ENCODE results near the gene AGBL4. TPM values are rescaled to one million over a fixed set of nuclear protein-coding genes. Genes with fewer than 3 reads are reported as not detected.
"Not testable (repeated sequence)": the region's sequence is repeated elsewhere in the genome, so short reads cannot be mapped to it uniquely, and the experiment has no call there.

Gene AGBL4
- polyA plus RNA-seq, 1 donor: 0.22 TPM

DNA sequence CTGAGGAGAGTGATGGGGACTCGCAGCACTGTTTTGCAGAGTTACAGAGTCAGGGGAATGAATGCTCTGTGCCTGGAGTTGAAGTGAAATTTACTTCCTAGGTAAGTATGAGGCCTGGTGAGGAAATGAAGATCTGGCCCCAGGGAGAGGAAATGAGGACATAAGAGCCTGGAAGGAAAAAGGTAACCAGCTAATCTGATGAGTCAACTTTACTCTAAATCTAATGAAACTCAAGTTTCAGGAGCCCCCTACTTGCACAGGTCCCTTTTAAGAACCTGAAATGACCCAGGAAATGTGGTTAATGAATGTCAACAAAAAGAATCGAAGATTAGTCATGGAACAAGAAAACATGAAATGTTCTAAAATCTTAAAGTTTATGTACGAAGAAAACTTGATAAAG, 599.0 kb downstream of the AGBL4 start:
- DNase-seq: no peak

DNA sequence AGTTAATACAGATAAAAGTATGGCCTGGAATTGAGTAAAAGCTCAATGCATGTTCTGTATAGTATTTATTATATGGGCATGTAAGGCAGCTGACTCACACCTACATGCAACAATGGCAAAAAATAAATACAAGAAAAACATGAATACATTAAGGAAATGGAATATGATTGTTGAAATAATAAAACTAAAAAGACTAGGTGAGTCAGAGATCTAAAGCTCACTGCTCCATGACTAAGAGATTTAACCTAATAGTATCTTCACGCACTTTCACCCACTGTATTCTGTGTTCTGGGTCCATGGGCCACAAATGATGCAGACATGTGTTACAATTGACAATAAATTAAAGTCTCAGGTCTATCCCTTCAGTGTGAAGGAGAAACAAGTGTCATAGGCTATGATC, 607.0 kb downstream of the AGBL4 start:
- no peak for DNase-seq

DNA sequence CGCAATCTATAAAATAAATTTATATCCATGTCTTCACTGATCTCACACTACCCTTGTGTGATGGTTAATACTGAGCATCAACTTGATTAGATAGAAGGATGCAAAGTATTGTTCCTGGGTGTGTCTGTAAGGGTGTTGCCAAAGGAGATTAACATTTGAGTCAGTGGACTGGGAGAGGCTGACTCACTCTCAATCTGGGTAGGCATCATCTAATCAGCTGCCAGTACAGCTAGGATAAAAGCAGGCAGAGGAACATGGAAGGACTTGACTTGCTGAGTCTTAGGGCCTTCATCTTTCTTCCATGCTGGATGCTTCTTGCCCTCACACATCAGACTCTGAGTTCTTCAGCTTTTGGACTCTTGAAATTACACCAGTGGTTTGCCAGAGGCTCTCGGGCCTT, 615.4 kb downstream of the AGBL4 start:
- DNase-seq: no peak

DNA sequence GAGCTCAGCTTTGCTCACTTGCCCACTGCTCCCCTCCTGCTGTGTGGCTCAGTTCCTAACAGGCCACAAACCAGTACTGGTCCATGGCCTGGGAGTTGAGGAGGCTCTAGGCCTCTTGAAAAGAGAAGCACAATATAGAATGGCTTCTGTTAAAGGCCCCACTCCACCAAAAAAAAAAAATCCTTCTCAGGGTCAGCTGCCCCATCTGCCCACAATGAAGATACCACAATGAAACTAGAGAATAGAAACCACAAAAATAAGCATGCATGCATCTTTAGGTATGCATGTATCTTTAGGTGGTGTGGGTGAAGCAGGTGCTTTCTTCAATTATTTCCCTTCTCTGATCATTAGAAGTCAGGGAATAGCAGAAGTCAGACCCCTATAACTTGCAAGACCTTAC, 626.7 kb downstream of the AGBL4 start:
- DNase-seq: no peak

DNA sequence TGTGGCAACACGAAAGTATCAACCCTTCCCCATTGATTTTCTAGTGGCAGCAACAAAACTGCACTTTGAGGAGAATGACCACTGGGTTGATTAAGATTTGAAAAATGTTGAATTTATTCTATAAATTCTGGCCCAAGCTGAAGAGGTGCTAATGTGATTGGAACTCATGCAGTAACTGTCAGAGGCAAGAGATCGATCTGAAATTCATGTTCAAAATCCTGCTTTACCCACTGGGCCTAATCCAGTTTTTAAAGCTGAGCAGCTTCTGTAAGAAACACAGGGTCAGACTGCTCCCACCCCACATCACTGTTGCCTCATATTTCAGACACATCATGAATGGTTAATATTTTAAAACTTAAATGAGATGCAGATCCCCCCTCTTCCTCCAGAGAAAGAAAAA, 629.6 kb downstream of the AGBL4 start:
- no peak for DNase-seq

DNA sequence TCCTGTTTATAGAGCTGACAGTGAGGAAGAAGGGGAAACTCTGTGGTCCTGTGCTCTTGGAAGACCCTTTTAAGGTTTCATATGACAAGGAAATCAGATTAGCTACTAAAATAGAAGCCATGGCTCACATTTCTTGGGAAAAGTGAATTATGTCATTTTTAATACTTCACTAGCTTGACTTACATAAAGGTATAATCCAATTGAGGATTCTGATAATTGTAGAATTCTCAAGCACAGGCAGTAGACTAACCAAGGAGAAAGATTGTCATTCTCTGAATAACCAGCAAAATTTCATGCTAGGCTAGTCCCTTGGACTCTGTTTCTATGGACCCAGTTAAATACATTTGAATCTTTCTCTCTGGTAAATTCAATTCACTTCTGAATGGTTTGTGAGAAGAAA, 634.1 kb downstream of the AGBL4 start:
- no peak for DNase-seq

DNA sequence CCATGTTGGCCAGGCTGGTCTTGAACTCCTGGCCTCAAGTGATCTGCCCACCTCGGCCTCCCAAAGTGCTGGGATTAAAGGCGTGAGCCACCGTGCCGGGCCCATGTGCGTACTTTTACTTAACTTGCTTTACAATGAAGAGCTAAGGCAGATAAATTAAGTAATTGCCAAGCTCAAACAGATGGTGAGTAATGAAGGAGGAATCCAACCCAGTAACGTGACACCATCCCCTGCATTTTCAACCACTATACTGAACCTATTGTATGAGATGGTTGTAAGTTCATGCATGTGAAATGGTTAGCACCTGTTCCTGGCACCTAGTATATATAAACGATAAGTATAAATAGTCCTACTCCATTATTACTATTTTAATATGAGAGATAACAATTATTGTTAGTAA, 659.1 kb downstream of the AGBL4 start:
- DNase-seq: no peak

DNA sequence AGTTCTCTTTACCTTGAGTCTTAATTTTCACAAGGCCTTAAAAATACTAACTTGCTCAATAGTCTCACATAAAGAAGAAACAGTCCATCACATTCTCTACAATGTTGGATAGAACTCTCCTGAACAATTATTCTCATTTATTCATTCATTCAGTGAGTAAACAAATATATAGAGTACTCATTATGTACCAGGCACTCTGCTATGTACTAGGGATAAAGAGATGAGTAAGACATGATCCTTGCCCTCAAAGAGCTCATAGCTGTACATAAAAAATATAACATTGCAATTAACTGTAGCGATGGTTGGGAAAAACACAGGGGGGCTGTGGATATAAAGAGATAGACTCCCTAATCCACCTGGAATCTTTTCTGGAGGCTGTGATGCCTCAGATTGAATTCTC, 660.1 kb downstream of the AGBL4 start:
- no peak for DNase-seq

DNA sequence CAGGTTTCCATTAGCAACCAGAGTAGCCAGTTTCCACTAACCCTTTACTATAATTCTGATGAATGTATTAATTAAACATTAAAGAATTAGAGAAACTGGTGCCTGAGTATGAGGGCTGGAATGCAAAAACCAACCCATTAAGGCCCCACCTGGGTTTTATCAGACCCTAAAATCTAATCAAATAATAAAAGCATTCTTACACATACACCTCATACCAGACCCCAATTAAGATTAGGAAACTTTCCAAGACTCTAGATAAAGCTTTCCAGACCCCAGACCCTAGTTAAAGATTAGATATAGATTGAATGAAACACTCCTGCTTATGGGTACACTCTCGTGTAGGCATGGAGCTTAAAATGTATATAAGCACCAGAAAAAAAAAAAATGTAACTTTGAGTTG, 665.7 kb downstream of the AGBL4 start:
- no peak for DNase-seq

DNA sequence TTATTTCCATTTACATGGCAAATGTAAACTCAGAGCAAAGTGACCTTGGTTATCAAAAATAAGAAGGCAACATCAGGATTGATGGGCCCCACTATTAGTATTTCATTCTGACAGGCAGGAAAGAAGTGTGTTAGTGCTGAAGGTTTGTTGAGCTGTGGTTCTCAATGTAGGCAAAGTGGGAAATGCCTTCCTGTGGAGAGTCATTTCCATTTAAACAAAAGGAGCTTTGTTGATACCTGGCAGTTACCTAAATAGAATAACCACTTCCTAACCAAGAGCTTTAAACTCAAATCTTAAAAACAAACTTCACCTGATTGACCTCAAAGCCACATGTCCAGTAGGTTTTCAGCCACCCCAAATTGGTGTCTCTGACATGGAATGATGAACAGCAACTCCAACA, 667.2 kb downstream of the AGBL4 start:
- no peak for DNase-seq

DNA sequence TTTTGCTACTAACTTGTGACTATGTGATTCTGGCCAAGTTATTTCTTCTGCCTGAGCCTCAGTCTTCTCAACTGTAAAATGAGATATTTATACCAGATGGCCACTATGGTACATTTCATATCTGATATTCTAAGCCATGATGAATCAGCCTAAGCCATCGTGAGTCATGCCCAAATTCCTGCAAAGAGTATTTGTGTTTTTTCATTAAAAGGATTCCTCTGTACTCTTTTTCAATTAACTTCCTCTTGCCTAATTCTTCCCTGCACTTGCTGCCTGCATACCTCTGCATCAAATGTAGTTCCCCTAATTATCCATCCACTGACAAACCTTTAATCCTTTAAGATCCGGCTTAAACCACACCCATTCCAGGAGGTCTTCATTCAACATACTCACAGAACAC, 672.0 kb downstream of the AGBL4 start:
- no peak for DNase-seq

DNA sequence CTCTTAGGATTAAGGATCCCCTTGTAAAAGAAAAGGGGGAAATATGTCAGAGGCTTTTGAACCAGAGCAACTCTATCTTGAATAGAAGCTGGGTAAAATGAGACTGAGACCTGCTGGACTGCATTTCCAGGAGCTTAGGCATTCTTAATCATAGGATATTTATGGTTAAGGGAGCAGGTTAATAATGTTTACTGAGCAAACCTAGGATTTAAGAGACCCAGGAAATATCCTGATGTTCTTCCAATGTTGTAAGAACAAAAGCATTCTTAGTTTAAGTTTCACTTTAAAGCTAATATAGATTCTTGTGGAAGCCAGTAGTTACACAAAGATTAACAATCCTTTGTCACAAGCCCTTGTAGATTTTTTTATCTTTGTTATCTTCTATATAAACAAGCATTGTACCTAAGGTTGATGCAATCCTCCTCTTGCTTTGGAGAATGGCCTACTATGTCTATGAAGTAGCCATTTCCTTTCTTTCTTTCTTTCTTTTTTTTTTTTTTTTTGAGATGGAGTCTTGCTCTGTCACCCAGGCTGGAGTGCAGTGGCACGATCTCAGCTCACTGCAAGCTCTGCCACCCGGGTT, 676.9 kb downstream of the AGBL4 start:
- no peak for DNase-seq

DNA sequence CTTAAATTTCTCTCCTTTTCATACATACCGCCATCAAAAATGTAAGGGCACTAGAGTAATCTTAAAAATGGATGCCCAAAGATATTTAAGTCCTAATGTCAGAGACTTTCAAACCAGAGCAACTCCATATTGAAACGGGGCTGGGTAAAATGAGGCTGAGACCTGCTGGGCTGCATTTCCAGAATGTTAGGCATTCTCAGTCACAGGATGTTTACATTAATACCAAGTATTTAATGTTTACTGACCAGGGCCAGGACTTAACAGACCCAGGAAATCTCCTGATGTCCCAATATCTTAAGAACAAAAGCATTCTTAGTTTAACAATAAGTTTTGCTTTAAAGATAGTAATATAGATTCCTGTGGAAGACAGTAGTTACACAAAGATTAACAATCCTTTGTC, 683.2 kb downstream of the AGBL4 start:
- DNase-seq: no peak

DNA sequence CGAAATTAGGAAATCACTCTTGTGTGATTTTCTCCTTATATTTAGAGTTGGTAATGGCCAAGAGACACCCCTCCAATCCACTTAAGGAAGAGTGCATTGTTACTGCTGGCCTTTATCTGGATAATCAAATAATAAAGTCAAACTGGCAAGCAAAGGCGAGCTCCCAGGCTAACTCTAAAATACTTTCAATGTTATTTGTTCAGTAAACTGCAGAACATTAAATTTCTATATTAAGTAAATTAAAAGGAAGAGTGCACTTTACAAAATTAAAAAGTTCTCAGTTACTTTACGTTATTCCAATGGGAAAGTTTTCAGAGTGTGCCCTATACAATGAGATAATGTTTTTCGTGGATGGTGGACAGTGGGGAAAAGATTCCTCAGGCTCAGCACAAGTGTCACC, 684.7 kb downstream of the AGBL4 start:
- no peak for DNase-seq

DNA sequence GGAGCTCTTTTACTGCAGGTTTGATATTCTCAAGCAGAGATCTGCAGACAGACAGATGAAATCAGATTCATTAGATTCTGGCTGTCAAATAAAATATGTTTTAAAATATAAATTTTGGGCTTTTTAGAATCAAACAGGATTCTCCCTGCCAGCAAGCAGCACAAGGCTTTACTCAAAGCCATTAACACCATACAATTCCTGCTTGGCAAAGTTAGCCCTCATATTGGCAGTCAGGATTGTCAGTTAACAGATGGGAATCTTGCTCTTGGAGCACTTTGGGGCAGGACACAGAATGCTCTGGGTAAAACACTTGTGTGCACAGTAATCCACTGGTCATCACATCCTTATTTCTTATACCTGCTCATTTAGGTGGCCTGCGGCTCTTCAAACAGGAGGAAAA, 686.5 kb downstream of the AGBL4 start:
- DNase-seq: no peak

DNA sequence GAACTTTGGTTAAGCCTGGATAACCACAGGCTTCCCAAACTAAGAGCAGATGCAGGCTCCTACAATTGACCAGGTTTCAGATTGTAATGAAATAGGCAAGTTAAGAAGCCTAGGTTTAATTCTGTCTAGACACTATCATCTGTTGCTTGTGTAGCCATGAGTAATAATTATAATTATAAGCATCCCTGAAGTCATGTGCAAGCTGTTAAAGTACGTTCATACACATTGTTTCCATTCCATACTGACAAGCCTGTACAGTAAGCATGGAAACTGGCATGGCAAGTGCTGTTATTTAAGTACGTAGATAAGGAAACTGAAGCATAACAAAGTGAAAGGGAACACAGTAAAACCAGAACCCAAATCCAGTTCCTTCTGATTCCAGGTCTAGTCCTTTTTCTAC, 689.8 kb downstream of the AGBL4 start:
- DNase-seq: no peak

DNA sequence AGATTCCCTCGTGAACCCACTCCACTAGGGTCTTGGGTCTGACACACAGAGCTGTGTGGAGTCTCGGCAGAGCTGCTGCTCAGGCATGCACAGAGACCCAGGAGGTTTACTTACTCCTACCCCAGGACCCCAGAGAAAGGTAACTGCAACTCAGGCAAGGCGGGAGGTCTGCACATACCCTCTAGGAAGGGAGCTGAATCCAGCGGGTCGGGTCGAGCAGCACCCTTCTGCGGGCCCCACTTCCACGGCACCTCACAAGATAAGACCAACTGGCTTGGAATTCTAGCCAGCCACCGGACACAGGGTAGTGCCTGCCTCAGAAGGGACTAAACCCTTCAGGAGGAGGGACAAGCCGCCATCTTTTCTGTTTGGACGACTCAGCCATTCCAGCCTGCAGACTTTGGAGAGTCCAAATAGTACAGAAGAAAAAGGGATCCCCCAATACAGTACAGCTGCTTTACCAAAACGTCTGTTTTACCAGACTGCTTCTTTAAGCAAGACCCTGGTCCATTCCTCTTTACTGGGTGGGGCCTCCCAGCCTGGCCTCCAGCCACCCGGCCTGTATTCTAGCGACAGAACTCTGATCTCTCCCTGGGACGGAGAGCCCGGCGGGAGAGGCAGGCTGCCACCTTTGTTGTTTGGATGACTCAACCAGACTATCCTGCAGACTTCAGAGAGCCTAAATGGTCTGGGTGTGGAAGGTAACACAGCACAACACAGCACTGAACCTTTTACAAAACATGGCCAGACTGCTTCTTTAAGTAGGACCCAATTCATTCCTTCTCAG, 692.5 kb downstream of the AGBL4 start:
- DNase-seq: no peak

DNA sequence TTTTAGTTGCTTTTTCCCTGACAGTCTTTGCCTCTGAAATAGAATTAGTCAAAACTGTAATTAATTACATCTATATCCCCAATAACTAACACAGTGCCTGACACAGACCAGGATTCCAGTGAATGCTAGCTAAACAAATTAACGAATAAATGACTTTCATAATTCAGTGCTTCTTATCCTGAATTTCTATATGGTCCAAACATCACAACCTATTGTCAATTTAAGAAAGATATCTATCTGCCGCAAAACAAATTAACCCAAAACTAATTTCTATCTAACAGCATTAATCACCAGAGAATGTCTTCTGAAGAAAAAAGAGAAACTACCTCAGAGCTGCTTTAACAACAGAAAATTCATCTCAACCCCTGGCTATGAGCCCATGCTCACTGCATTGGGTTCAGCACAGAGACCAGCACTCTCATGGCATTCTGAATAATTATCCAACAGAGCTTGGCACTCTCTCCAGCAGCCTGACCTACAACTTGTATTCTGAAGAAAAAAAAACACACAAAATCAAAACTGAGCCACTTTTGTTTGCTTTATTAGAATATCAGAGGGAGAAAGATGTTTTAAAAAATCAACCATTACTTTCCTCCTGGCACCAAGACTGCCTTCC, 699.7 kb downstream of the AGBL4 start:
- DNase-seq: no peak

DNA sequence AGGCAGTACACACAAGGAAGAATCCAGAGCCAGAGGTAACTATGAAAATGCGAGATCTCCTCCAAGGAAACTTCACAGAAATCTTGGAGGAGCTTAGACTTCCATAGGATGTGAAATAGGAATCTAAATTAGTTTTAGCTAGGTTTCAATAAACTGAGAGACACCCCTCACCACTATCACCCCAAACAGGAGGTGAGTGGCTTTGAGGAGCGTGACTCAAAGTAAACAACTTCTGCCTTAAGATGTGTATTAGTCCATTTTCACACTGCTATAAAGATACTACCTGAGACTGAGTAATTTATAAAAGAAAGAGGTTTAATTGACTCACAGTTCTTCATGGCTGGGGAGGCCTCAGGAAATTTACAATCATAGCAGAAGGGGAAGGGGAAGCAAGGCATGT, 703.3 kb downstream of the AGBL4 start:
- not testable (repeated sequence) for DNase-seq

DNA sequence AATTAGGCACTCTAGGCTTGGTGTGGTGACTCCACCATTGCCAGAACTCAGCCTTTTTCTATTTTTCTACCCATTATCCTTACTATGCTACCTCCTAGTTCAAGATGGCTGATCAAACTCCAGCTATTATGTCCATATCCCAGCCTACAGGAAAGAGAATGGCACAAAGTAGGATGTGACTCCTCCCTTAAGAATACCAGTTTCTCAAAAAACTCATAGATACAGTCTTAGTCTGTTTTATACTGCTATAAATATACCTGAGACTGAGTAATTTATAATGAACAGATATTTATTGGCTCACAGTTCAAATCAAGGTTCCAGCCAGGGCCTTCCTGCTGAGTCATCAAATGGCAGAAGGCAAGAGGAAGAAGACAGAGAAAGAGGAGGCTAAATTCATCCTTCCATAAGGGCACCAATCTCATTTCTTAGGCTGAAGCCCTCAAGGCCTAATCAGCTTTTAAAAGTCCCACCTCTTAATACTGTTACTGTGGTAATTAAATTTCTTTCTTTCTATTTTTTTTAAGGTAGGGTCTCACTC, 704.3 kb downstream of the AGBL4 start:
- DNase-seq: no peak

DNA sequence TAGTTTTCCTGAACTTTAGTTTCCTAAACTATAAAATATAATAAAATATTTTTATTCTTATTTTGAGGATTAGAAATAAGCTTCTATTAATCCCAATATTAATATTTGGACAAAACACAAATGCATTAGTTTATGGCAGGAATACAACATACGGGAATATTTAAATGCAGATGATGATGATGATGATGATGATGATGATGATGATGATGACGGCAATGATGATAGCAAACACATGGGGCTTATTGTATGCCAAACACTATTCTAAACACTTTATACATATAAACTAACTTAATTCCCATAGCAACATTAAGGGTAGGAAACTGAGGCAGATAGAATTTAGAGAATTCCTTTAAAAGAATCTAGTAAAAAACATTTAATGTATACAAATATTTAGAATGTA, 705.5 kb downstream of the AGBL4 start:
- no peak for DNase-seq

DNA sequence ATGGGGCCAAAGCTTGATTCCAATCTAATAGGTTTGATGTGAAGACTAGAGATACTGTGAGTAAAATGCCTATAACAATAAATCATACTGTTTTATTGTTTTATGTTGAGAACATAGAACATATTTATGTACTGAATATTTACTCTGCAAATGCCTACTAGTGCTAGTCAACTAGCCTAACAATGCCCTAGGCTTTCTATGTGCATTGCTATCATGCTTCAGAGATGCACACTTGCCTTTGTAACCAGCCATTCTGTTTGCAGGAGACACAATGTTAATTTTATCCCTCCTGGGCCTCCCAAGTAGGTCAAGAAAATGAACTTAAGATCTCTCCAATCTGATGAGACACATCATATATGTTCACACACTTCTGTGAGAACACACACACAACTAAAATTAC, 716.3 kb downstream of the AGBL4 start:
- DNase-seq: no peak

DNA sequence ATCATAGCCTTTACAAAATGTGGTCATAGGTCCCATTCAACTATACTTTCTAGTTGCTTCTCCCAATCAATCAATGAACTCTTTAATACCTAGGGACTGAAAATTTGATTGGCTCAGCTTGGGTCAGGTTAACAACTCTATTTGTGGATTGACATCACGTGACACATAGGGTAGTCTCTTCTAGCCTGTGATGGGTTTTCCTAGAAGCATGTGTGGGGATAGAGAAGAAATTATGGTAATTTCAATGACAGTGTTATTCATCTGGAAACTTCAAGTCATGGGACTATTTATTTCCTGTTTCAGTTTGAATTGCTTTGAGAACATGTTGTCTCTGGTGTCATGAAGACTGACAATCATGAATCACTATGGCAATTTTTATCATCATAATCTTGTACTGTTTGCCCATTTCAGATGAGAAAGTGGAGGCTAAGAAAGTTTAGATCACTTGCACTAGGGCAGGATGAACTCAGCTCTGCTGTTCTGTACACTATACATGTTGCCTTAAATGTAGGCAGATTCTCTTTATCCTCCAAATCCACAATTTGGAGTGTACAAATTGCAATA, 717.2 kb downstream of the AGBL4 start:
- DNase-seq: no peak

DNA sequence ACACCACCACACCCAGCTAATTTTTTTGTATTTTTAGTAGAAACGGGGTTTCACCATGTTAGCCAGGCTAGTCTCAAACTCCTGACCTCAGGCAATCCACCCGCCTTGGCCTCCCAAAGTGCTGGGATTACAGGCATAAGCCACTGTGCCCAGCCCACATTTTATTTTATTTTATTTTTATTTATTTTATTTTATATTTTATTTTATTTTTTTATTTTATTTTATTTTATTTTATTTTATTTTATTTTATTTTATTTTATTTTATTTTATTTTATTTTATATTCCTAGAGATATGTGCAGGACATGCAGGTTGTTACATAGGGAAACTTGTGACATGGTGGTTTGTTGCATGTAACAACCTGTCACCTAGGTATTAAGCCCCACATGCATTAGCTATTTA, 721.4 kb downstream of the AGBL4 start:
- not testable (repeated sequence) for DNase-seq
